ENCODE results near the gene GUSB.
"Not testable (repeated sequence)": the region's sequence is repeated elsewhere in the genome, so short reads cannot be mapped to it uniquely, and the experiment has no call there.

Gene GUSB

GRCh38 chr7:65953001-65953720 is 28.9 kb downstream of the GUSB start:
- Histone ChIP-seq H3K4me3 (no peak overlapping the region), H3K36me3 (ENCODE audit: insufficient read depth, low read length) (peaks cover 15% of the 10 kb centered on the region), H3K27ac (no peak overlapping the region), H3K9me3 (ENCODE audit: low read depth, low read length) (no peaks in the 10 kb centered on the region), H3K9ac (ENCODE audit: insufficient read length) (no peak overlapping the region)
- no peak for DNase-seq (ENCODE audit: low read depth, low spot score)
- TF ChIP-seq EZH2 (IDR thresholded peaks at IDR 0.05) (no peak), POLR2AphosphoS5 (IDR thresholded peaks at IDR 0.05; ENCODE audit: borderline replicate concordance, low read depth, low read length) (no peak), FOXP2 (optimal IDR thresholded peaks at IDR 0.05; ENCODE audit: control extremely low read depth, extremely low read length, insufficient read depth) (no peak)

GRCh38 chr7:65951837-65952578 is 30.0 kb downstream of the GUSB start:
- Histone ChIP-seq H3K9ac (ENCODE audit: insufficient read length) (no peak overlapping the region), H3K27ac (no peak overlapping the region), H3K9me3 (ENCODE audit: low read depth, low read length) (no peaks in the 10 kb centered on the region), H3K36me3 (ENCODE audit: insufficient read depth, low read length) (peaks cover 14% of the 10 kb centered on the region), H3K4me3 (no peak overlapping the region)
- TF ChIP-seq FOXP2 (optimal IDR thresholded peaks at IDR 0.05; ENCODE audit: control extremely low read depth, extremely low read length, insufficient read depth) (no peak), EZH2 (IDR thresholded peaks at IDR 0.05) (no peak), POLR2AphosphoS5 (IDR thresholded peaks at IDR 0.05; ENCODE audit: borderline replicate concordance, low read depth, low read length) (no peak)
- DNase-seq (ENCODE audit: low read depth, low spot score) = no peak

GRCh38 chr7:65946904-65947303 is 35.1 kb downstream of the GUSB start:
- TF ChIP-seq FOXP2 (optimal IDR thresholded peaks at IDR 0.05; ENCODE audit: control extremely low read depth, extremely low read length, insufficient read depth) (no peak), POLR2AphosphoS5 (IDR thresholded peaks at IDR 0.05; ENCODE audit: borderline replicate concordance, low read depth, low read length) (no peak), EZH2 (IDR thresholded peaks at IDR 0.05) (no peak)
- Histone ChIP-seq H3K4me3 (no peak overlapping the region), H3K36me3 (ENCODE audit: insufficient read depth, low read length) (no peaks in the 10 kb centered on the region; the same call in 1 of the 2 replicates), H3K9ac (ENCODE audit: insufficient read length) (no peak overlapping the region), H3K27ac (no peak overlapping the region), H3K9me3 (ENCODE audit: low read depth, low read length) (no peaks in the 10 kb centered on the region)
- DNase-seq (ENCODE audit: low read depth, low spot score) = no peak

GRCh38 chr7:65945787-65946186 is 36.2 kb downstream of the GUSB start:
- not testable (repeated sequence) for H3K9ac ChIP-seq (ENCODE audit: insufficient read length); H3K9me3 ChIP-seq (ENCODE audit: low read depth, low read length); H3K36me3 ChIP-seq (ENCODE audit: insufficient read depth, low read length); H3K27ac ChIP-seq; H3K4me3 ChIP-seq; DNase-seq (ENCODE audit: low read depth, low spot score)

GRCh38 chr7:65938336-65938895 is 43.6 kb downstream of the GUSB start:
- DNase-seq (ENCODE audit: low read depth, low spot score) = no peak
- Histone ChIP-seq H3K4me3 (no peak overlapping the region), H3K36me3 (ENCODE audit: insufficient read depth, low read length) (no peaks in the 10 kb centered on the region), H3K9ac (ENCODE audit: insufficient read length) (no peak overlapping the region), H3K9me3 (ENCODE audit: low read depth, low read length) (no peaks in the 10 kb centered on the region), H3K27ac (no peak overlapping the region)
- TF ChIP-seq FOXP2 (optimal IDR thresholded peaks at IDR 0.05; ENCODE audit: control extremely low read depth, extremely low read length, insufficient read depth) (no peak), EZH2 (IDR thresholded peaks at IDR 0.05) (no peak), POLR2AphosphoS5 (IDR thresholded peaks at IDR 0.05; ENCODE audit: borderline replicate concordance, low read depth, low read length) (no peak)

GRCh38 chr7:65937296-65937695 is 44.7 kb downstream of the GUSB start:
- H3K9ac ChIP-seq (ENCODE audit: insufficient read length) = no peak overlapping the region
- no peak for TF ChIP-seq EZH2 (IDR thresholded peaks at IDR 0.05)
- H3K4me3 ChIP-seq = no peak overlapping the region
- no peaks in the 10 kb centered on the region for H3K36me3 ChIP-seq (ENCODE audit: insufficient read depth, low read length)
- H3K27ac ChIP-seq = no peak overlapping the region
- DNase-seq (ENCODE audit: low read depth, low spot score) = no peak
- no peaks in the 10 kb centered on the region for H3K9me3 ChIP-seq (ENCODE audit: low read depth, low read length)

GRCh38 chr7:65931685-65932084 is 50.3 kb downstream of the GUSB start:
- Histone ChIP-seq H3K9me3 (ENCODE audit: low read depth, low read length) (no peaks in the 10 kb centered on the region), H3K4me3 (no peak overlapping the region), H3K36me3 (ENCODE audit: insufficient read depth, low read length) (no peaks in the 10 kb centered on the region), H3K9ac (ENCODE audit: insufficient read length) (no peak overlapping the region), H3K27ac (no peak overlapping the region)
- TF ChIP-seq FOXP2 (optimal IDR thresholded peaks at IDR 0.05; ENCODE audit: control extremely low read depth, extremely low read length, insufficient read depth) = no peak
- no peak for TF ChIP-seq EZH2 (IDR thresholded peaks at IDR 0.05)
- TF ChIP-seq POLR2AphosphoS5 (IDR thresholded peaks at IDR 0.05; ENCODE audit: borderline replicate concordance, low read depth, low read length) = no peak
- DNase-seq (ENCODE audit: low read depth, low spot score) = no peak

GRCh38 chr7:65927489-65928448 is 54.2 kb downstream of the GUSB start:
- Histone ChIP-seq H3K9ac (ENCODE audit: insufficient read length) (no peak overlapping the region), H3K9me3 (ENCODE audit: low read depth, low read length) (no peaks in the 10 kb centered on the region), H3K36me3 (ENCODE audit: insufficient read depth, low read length) (no peaks in the 10 kb centered on the region), H3K4me3 (no peak overlapping the region), H3K27ac (no peak overlapping the region)
- no peak for TF ChIP-seq EZH2 (IDR thresholded peaks at IDR 0.05)
- TF ChIP-seq POLR2AphosphoS5 (IDR thresholded peaks at IDR 0.05; ENCODE audit: borderline replicate concordance, low read depth, low read length) = no peak
- TF ChIP-seq FOXP2 (optimal IDR thresholded peaks at IDR 0.05; ENCODE audit: control extremely low read depth, extremely low read length, insufficient read depth) = no peak
- DNase-seq (ENCODE audit: low read depth, low spot score) = no peak

Data from SK-N-MC (cell line).